Ascending aorta (tissue), 2 donors: Measurements from ENCODE around the gene COG8. TPM values are rescaled to one million over a fixed set of nuclear protein-coding genes. Genes with fewer than 3 reads are reported as not detected.

ENCODE experiments used
- DNase-seq, 2 donors: peaks; one replicate each; pipeline ENCODE4 v3.0.0-alpha.2; 2019; ENCODE audit warnings: low spot score in 2 of 2
- H3K27ac ChIP-seq, 2 donors: fragments of 200-600 bp; sonication (generic); one replicate each; pipeline ENCODE4 v1.5.1; 2016 to 2017; ENCODE audit warnings: mild to moderate bottlenecking in 1 of 2
- H3K27me3 ChIP-seq: fragments of 200-600 bp; sonication (generic); one replicate; pipeline ENCODE4 v1.5.1; 2017
- H3K36me3 ChIP-seq, 2 donors: fragments of 200-600 bp; sonication (generic); one replicate each; pipeline ENCODE4 v1.5.1; 2016
- H3K4me1 ChIP-seq, 2 donors: fragments of 200-600 bp; sonication (generic); one replicate each; pipeline ENCODE4 v1.5.1; 2016 to 2017; ENCODE audit warnings: mild to moderate bottlenecking in 1 of 2
- H3K4me3 ChIP-seq, 2 donors: fragments of 200-600 bp; sonication (generic); one replicate each; pipeline ENCODE4 v1.5.1; 2016 to 2017; ENCODE audit warnings: mild to moderate bottlenecking in 1 of 2
- H3K9me3 ChIP-seq, 2 donors: fragments of 200-600 bp; sonication (generic); one replicate each; pipeline ENCODE4 v1.5.1; 2016
- CTCF ChIP-seq, 3 experiments: fragments of 200-600 bp in 2 of 3; fragments of 450-650 bp in 1 of 3; sonication (generic) in 2 of 3; IDR thresholded peaks; one replicate each; pipeline ENCODE4 v1.5.1; 2016 to 2019; ENCODE audit warnings: antibody characterized with exemption in 3 of 3, mild to moderate bottlenecking in 1 of 3, moderate library complexity in 1 of 3
- intact Hi-C: fragments of 100-400 bp; cut with DNase I; formaldehyde crosslinking; loops from one replicate; pipeline ENCODE4 v1.15.1; 2023
- total RNA-seq: library from RNA; depleted of rRNA; stranded (reverse); fragments of >200 nt; gene quantifications from one replicate; pipeline ENCODE4 v1.1.0, GENCODE V29; 2016

Gene COG8
- total RNA-seq, 1 donor from 2014 or later, result 24.7 TPM

GRCh38 chr16:69277413-69277812 is 62.0 kb downstream of the COG8 start:
- Histone ChIP-seq H3K36me3 (no peaks in the 10 kb centered on the region), H3K4me3 (no peak overlapping the region), H3K9me3 (no peaks in the 10 kb centered on the region), H3K27me3 (no peaks in the 10 kb centered on the region), H3K27ac (no peak overlapping the region), H3K4me1 (peaks cover 0 to 19% of the 10 kb centered on the region in 2 donors)
- DNase-seq, result no peak
- TF ChIP-seq CTCF (IDR thresholded peaks at IDR 0.05), result no peak
- intact Hi-C loops, result loop anchor here (5.0 kb wide), 3 partner anchors 35 to 375 kb away; partner anchors contain the start of genes SNTB2 and VPS4A

Other genes starting within 250 kb of the COG8 start
- gene HAS3, start 233.9 kb downstream of the COG8 start, total RNA-seq, result not detected
- 41.3 TPM for gene CHTF8, start 207.0 kb downstream of the COG8 start, total RNA-seq
- 45.9 TPM for gene UTP4, start 206.9 kb downstream of the COG8 start, total RNA-seq
- 19.7 TPM for gene SNTB2, start 152.4 kb downstream of the COG8 start, total RNA-seq
- gene VPS4A, start 28.2 kb downstream of the COG8 start, total RNA-seq, result 38.3 TPM
- gene PDF, start 9.0 kb downstream of the COG8 start, total RNA-seq, result 49.9 TPM
- gene NIP7, start 208 bp upstream of the COG8 start, total RNA-seq, result 5.2 TPM
- gene TMED6, start 12.2 kb upstream of the COG8 start, total RNA-seq, result not detected
- gene TERF2, start 46.4 kb upstream of the COG8 start, total RNA-seq, result 22.6 TPM
- gene CYB5B, start 85.1 kb upstream of the COG8 start, total RNA-seq, result 19.2 TPM
- 48.9 TPM for gene NFAT5, start 226.4 kb upstream of the COG8 start, total RNA-seq